HCT116 (cell line): ENCODE measurements around the gene NCAPG2. TPM values are rescaled to one million over a fixed set of nuclear protein-coding genes. Genes with fewer than 3 reads are reported as not detected.

Experiments used
- ATAC-seq: fragments of 200-7000 bp; cut with Tn5 transposase; 2 replicates; pipeline ENCODE4 v1.9.1; 2020; ENCODE audit warnings: mild to moderate bottlenecking, moderate library complexity
- BruUV-seq: library from RNA; stranded (reverse); fragments of 400-500 nt; replicated peaks from 2 replicates; lab custom pipeline; 2021; lab: Mats Ljungman, UMichigan
- CTCF ChIA-PET: fragments of 300-600 bp; sonication (Branson Sonifier 250); formaldehyde crosslinking; loops from one replicate; lab custom pipeline; 2021; ENCODE audit warnings: antibody characterized with exemption; lab: Charles Lee
- POLR2A ChIA-PET: fragments of 300-600, 350-600 bp; sonication (Branson Sonifier 250); formaldehyde crosslinking; loops from one replicate; lab custom pipeline; 2021; ENCODE audit warnings: antibody characterized with exemption; lab: Charles Lee
- RAD21 ChIA-PET, 2 experiments: fragments of 300-600 bp; sonication (Branson Sonifier 250); formaldehyde crosslinking; loops; one replicate each; lab custom pipeline; 2023; ENCODE audit warnings: low total read pairs in 2 of 2; ENCODE audit not compliant: uncharacterized antibody in 2 of 2, unreplicated experiment in 2 of 2, low non-redundant PET in 1 of 2; lab: Charles Lee
- DNase-seq: peaks from one replicate; pipeline ENCODE4 v3.0.0-alpha.2; 2010; ENCODE audit warnings: low read depth, low spot score
- H2AFZ ChIP-seq: fragments of 200-600 bp; shearing (Covaris generic), sonication (generic); 2 replicates; pipeline ENCODE4 v1.6.1; 2017; ENCODE audit warnings: low read depth, mixed run types, mixed read lengths, antibody characterized with exemption, low read length; ENCODE audit not compliant: poor library complexity, severe bottlenecking
- H3K27ac ChIP-seq: 2 replicates; pipeline ENCODE4 v1.5.1; 2012; ENCODE audit warnings: low read depth, low read length
- H3K27me3 ChIP-seq: fragments of 200-600 bp; sonication (generic); 2 replicates; pipeline ENCODE4 v1.6.1; 2016; ENCODE audit warnings: mixed run types, low read length, mixed read lengths; ENCODE audit not compliant: insufficient read depth
- H3K36me3 ChIP-seq, 2 experiments: fragments of 200-500 bp in 1 of 2; fragments of 200-600 bp in 1 of 2; sonication (Bioruptor generic) in 1 of 2; sonication (generic) in 1 of 2; 2 replicates each; pipeline versions ENCODE4 v1.5.1 to v1.6.1; 2014 to 2016; ENCODE audit warnings: low read length in 2 of 2, inconsistent platforms in 1 of 2, mixed read lengths in 1 of 2, mixed run types in 1 of 2; ENCODE audit not compliant: insufficient read depth in 2 of 2, control insufficient read depth in 1 of 2
- H3K4me1 ChIP-seq, 2 experiments: fragments of 200-600 bp in 1 of 2; sonication (generic) in 1 of 2; 2 replicates each; pipeline versions ENCODE4 v1.5.1 to v1.6.1; 2012 to 2017; ENCODE audit warnings: low read length in 2 of 2, inconsistent platforms in 1 of 2, mild to moderate bottlenecking in 1 of 2, mixed read lengths in 1 of 2, mixed run types in 1 of 2, moderate library complexity in 1 of 2; ENCODE audit not compliant: insufficient read depth in 2 of 2, control insufficient read depth in 1 of 2
- H3K4me2 ChIP-seq: fragments of 200-600 bp; sonication (generic); 2 replicates; pipeline ENCODE4 v1.6.1; 2017; ENCODE audit warnings: mixed run types, low read length, mixed read lengths
- H3K4me3 ChIP-seq, 2 experiments: fragments of 200-600 bp in 1 of 2; sonication (generic) in 1 of 2; replicated peaks in 1 of 2; 2 replicates each; pipeline ENCODE4 v1.5.1; 2011 to 2016; ENCODE audit warnings: low read length in 2 of 2, control low read depth in 1 of 2, low read depth in 1 of 2, mild to moderate bottlenecking in 1 of 2, mixed read lengths in 1 of 2, mixed run types in 1 of 2
- H3K79me2 ChIP-seq: fragments of 200-600 bp; sonication (generic); 2 replicates; pipeline ENCODE4 v1.6.1; 2017; ENCODE audit warnings: mild to moderate bottlenecking, mixed run types, low read length, moderate library complexity, mixed read lengths; ENCODE audit not compliant: insufficient read depth
- H3K9ac ChIP-seq: fragments of 200-600 bp; sonication (generic); 2 replicates; pipeline ENCODE4 v1.6.1; 2016; ENCODE audit warnings: low read length, mixed read lengths
- H3K9me2 ChIP-seq: fragments of 200-600 bp; sonication (generic), shearing (Covaris generic); 2 replicates; pipeline ENCODE4 v1.6.1; 2017; ENCODE audit warnings: mixed run types, mild to moderate bottlenecking, moderate library complexity; ENCODE audit not compliant: insufficient read depth
- H3K9me3 ChIP-seq, 2 experiments: fragments of 200-500 bp in 1 of 2; fragments of 200-600 bp in 1 of 2; sonication (Bioruptor generic) in 1 of 2; sonication (generic) in 1 of 2; 2 replicates each; pipeline ENCODE4 v1.6.1; 2014 to 2017; ENCODE audit warnings: low read length in 2 of 2, mixed read lengths in 2 of 2, inconsistent platforms in 1 of 2, low read depth in 1 of 2, mild to moderate bottlenecking in 1 of 2, mixed run types in 1 of 2, moderate library complexity in 1 of 2; ENCODE audit not compliant: control insufficient read depth in 1 of 2, insufficient read depth in 1 of 2
- H4K20me1 ChIP-seq: fragments of 200-600 bp; sonication (generic), shearing (Covaris generic); 2 replicates; pipeline ENCODE4 v1.6.1; 2017; ENCODE audit warnings: mixed run types, mild to moderate bottlenecking, moderate library complexity; ENCODE audit not compliant: insufficient read depth
- ATF3 ChIP-seq: IDR thresholded peaks from 2 replicates; pipeline ENCODE4 v1.6.1; 2012
- CEBPB ChIP-seq: IDR thresholded peaks from 2 replicates; pipeline ENCODE4 v1.6.1; 2012; ENCODE audit warnings: low read depth
- CTCF ChIP-seq, 3 experiments: fragments of 200-600 bp in 1 of 3; sonication (generic) in 1 of 3; IDR thresholded peaks in 2 of 3; conservative IDR thresholded peaks in 1 of 3; 2 replicates each; pipeline ENCODE4 v1.5.1; 2012 to 2017; ENCODE audit warnings: low read depth in 2 of 3, low read length in 2 of 3, antibody characterized with exemption in 1 of 3, borderline replicate concordance in 1 of 3, control low read depth in 1 of 3, mild to moderate bottlenecking in 1 of 3, mixed read lengths in 1 of 3, mixed run types in 1 of 3, moderate library complexity in 1 of 3; ENCODE audit not compliant: insufficient read depth in 1 of 3
- ELF1 ChIP-seq: IDR thresholded peaks from 2 replicates; pipeline ENCODE4 v1.6.1; 2012; ENCODE audit warnings: low read depth, borderline replicate concordance
- EZH2 ChIP-seq: fragments of 200-600 bp; sonication (generic); IDR thresholded peaks from 2 replicates; pipeline ENCODE4 v1.6.1; 2017; ENCODE audit warnings: antibody characterized with exemption, mixed run types
- EZH2phosphoT487 ChIP-seq: fragments of 200-600 bp; IDR thresholded peaks from 2 replicates; pipeline ENCODE4 v1.6.1; 2018; ENCODE audit warnings: antibody characterized with exemption, borderline replicate concordance
- JUND ChIP-seq: IDR thresholded peaks from 2 replicates; pipeline ENCODE4 v1.6.1; 2012
- MAX ChIP-seq: IDR thresholded peaks from 2 replicates; pipeline ENCODE4 v1.6.1; 2012
- RAD21 ChIP-seq: IDR thresholded peaks from 2 replicates; pipeline ENCODE4 v1.6.1; 2012; ENCODE audit warnings: low read depth, mild to moderate bottlenecking
- SP1 ChIP-seq: IDR thresholded peaks from 2 replicates; pipeline ENCODE4 v1.6.1; 2012; ENCODE audit warnings: low read depth
- ZFX ChIP-seq: fragments of 450-650 bp; IDR thresholded peaks from 2 replicates; pipeline ENCODE4 v1.6.1; 2017
- intact Hi-C: fragments of 100-400 bp; cut with micrococcal nuclease; formaldehyde crosslinking; loops from 2 replicates; pipeline ENCODE4 v1.10.0; 2022
- total RNA-seq: library from RNA; stranded (reverse); gene quantifications from one replicate; pipeline ENCODE4 v1.2.1, GENCODE V29; 2021; ENCODE audit not compliant: unreplicated experiment

Gene NCAPG2
- total RNA-seq, 1 experiment from 2014 or later, result 73.1 TPM

GRCh38 chr7:158734861-158735260 is 30.3 kb upstream of the NCAPG2 start (continued):
- TF ChIP-seq CTCF (IDR thresholded peaks at IDR 0.05 in 2 of 3, conservative IDR thresholded peaks at IDR 0.05 in 1 of 3; ENCODE audit: borderline replicate concordance in 1 of 3, insufficient read depth in 1 of 3, low read depth in 2 of 3, low read length in 2 of 3) (no peak), JUND (no peak), EZH2phosphoT487 (no peak), RAD21 (no peak), ATF3 (no peak), ZFX (no peak), ELF1 (no peak), CEBPB (no peak), EZH2 (no peak), SP1 (no peak)

DNA sequence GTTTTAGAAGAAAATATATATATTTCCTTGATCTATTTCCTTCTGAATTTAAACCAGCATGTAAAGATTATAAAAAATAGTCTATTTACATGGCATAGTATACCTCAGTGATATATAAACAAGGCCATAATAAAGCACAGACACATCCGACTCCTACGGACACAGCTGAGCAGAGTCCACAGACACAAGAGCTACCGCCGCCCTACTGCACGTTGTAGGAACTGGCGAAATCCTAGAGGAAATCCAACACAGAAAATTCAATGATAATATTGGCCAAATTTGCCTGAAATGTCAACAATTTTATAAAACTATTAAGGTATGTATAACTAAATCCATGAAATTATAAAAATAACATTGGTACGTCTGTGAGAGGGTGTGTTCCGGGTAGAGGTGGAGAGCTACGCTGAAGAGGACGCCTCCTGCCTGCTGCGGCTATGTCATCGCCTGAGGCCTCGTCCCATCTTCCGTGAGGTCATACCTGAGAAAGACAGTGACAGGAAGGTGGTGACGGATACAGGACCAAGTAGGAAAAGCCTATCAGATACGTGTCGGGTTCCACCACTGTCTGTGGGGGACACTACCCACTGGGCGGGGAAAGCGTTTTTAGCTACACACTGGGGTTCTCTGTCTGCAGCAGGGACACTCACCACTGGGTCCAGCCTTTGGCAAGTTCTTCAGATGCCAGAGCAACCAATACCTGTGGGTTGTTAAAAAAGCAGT is 29.3 kb upstream of the NCAPG2 start:
- Histone ChIP-seq H3K36me3 (peaks cover 5 to 13% of the 10 kb centered on the region in 2 experiments; a peak in 3 of 4 replicates), H2AFZ (no peak overlapping the region), H3K9me3 (no peaks in the 10 kb centered on the region), H3K4me3 (no peak overlapping the region), H3K27ac (no peak overlapping the region), H3K4me1 (no peaks in the 10 kb centered on the region), H3K4me2 (no peak overlapping the region), H4K20me1 (no peaks in the 10 kb centered on the region), H3K27me3 (no peaks in the 10 kb centered on the region), H3K9ac (no peak overlapping the region), H3K9me2 (no peaks in the 10 kb centered on the region), H3K79me2 (no peaks in the 10 kb centered on the region)
- ChIA-PET RAD21 (no interaction called here), CTCF (no interaction called here), POLR2A (no interaction called here)
- no peak for TF ChIP-seq MAX
- TF ChIP-seq CTCF (IDR thresholded peaks at IDR 0.05 in 2 of 3, conservative IDR thresholded peaks at IDR 0.05 in 1 of 3; ENCODE audit: borderline replicate concordance in 1 of 3, insufficient read depth in 1 of 3, low read depth in 2 of 3, low read length in 2 of 3), result peak in 1 of 3 experiments; percentile 18; a peak in 1 of 6 replicates
- ATAC-seq (0 out of 2 replicates have a peak, but pooled peaks have one; percentile 54), DNase-seq (no peak)
- no TSS peak for BruUV-seq
- intact Hi-C loops, result no loop called here
